HEK293 (cell line): ENCODE data around the gene KDM2B.

Experiments
- CTCF ChIA-PET: fragments of 350-600 bp; formaldehyde crosslinking; extraction: SDS; loops from one replicate; lab custom pipeline; 2021; ENCODE audit warnings: antibody characterized with exemption; lab: Yijun Ruan, JAX
- POLR2A ChIA-PET: fragments of 300-600 bp; formaldehyde crosslinking; extraction: SDS; loops from one replicate; lab custom pipeline; 2020; ENCODE audit warnings: antibody characterized with exemption, inconsistent platforms; lab: Yijun Ruan, JAX
- H3K27ac ChIP-seq: fragments of 200-500 bp; sonication (Bioruptor generic); 2 replicates; pipeline ENCODE4 v1.5.1; 2014; ENCODE audit warnings: low read depth, low read length, control low read depth, inconsistent platforms; ENCODE audit errors: extremely low read depth
- H3K36me3 ChIP-seq, 2 experiments: fragments of 200-500 bp in 1 of 2; sonication (Bioruptor generic) in 1 of 2; 1 replicate in 1 of 2; 2 replicates in 1 of 2; pipeline ENCODE4 v1.5.1; 2014 to 2017; ENCODE audit warnings: inconsistent platforms in 2 of 2, low read length in 2 of 2; ENCODE audit not compliant: control insufficient read depth in 2 of 2, insufficient read depth in 1 of 2
- H3K4me1 ChIP-seq: fragments of 200-500 bp; sonication (Bioruptor generic); 2 replicates; pipeline ENCODE4 v1.5.1; 2014; ENCODE audit warnings: mild to moderate bottlenecking, low read length, inconsistent platforms; ENCODE audit not compliant: control insufficient read depth, insufficient read depth
- H3K4me3 ChIP-seq: 2 replicates; pipeline ENCODE4 v1.5.1; 2011; ENCODE audit warnings: low read depth, mild to moderate bottlenecking, control low read depth, low read length, moderate library complexity
- H3K9me3 ChIP-seq: fragments of 200-500 bp; sonication (Bioruptor generic); 2 replicates; pipeline ENCODE4 v1.5.1; 2014; ENCODE audit warnings: low read depth, low read length, inconsistent platforms; ENCODE audit not compliant: control insufficient read depth, insufficient read depth
- GLI4 ChIP-seq: fragments of 450-650 bp; formaldehyde crosslinking; IDR thresholded peaks from 2 replicates; pipeline ENCODE4 v1.5.1; 2016; ENCODE audit warnings: missing biosample characterization, missing genetic modification characterization
- IKZF3 ChIP-seq: fragments of 450-650 bp; IDR thresholded peaks from 2 replicates; pipeline ENCODE4 v1.5.0; 2018; ENCODE audit warnings: missing biosample characterization, mild to moderate bottlenecking, missing genetic modification characterization, moderate library complexity
- KLF7 ChIP-seq: fragments of 450-650 bp; formaldehyde crosslinking; IDR thresholded peaks from 2 replicates; pipeline ENCODE4 v1.5.1; 2016; ENCODE audit warnings: missing biosample characterization, missing genetic modification characterization, borderline replicate concordance
- RBAK ChIP-seq: fragments of 450-650 bp; formaldehyde crosslinking; IDR thresholded peaks from 2 replicates; pipeline ENCODE4 v1.5.1; 2016; ENCODE audit warnings: missing biosample characterization, missing genetic modification characterization
- REPIN1 ChIP-seq: fragments of 450-650 bp; formaldehyde crosslinking; IDR thresholded peaks from 2 replicates; pipeline ENCODE4 v1.5.1; 2017; ENCODE audit warnings: missing biosample characterization, missing genetic modification characterization, low read depth
- SCRT1 ChIP-seq: fragments of 450-650 bp; formaldehyde crosslinking; IDR thresholded peaks from 2 replicates; pipeline ENCODE4 v1.5.1; 2016; ENCODE audit warnings: missing biosample characterization, missing genetic modification characterization, borderline replicate concordance
- SETDB1 ChIP-seq: IDR thresholded peaks from one replicate; pipeline ENCODE4 v1.6.1; 2017; ENCODE audit warnings: mild to moderate bottlenecking, low read length, moderate library complexity, mixed read lengths; ENCODE audit not compliant: insufficient read length
- WT1 ChIP-seq: fragments of 450-650 bp; formaldehyde crosslinking; IDR thresholded peaks from 2 replicates; pipeline ENCODE4 v1.5.1; 2016; ENCODE audit warnings: missing biosample characterization, missing genetic modification characterization
- YY2 ChIP-seq: fragments of 450-650 bp; formaldehyde crosslinking; IDR thresholded peaks from 2 replicates; pipeline ENCODE4 v1.5.1; 2016; ENCODE audit warnings: missing biosample characterization, missing genetic modification characterization
- ZBTB1 ChIP-seq: fragments of 450-650 bp; formaldehyde crosslinking; IDR thresholded peaks from 2 replicates; pipeline ENCODE4 v1.5.1; 2016; ENCODE audit warnings: missing biosample characterization, missing genetic modification characterization
- ZNF174 ChIP-seq: fragments of 450-650 bp; formaldehyde crosslinking; IDR thresholded peaks from 2 replicates; pipeline ENCODE4 v1.5.0; 2017; ENCODE audit warnings: missing biosample characterization, mild to moderate bottlenecking, missing genetic modification characterization
- ZNF184 ChIP-seq: fragments of 450-650 bp; IDR thresholded peaks from 2 replicates; pipeline ENCODE4 v1.5.1; 2018; ENCODE audit warnings: missing biosample characterization, mild to moderate bottlenecking, missing genetic modification characterization
- ZNF202 ChIP-seq: fragments of 450-650 bp; formaldehyde crosslinking; IDR thresholded peaks from 2 replicates; pipeline ENCODE4 v1.5.1; 2016; ENCODE audit warnings: missing biosample characterization, missing genetic modification characterization, borderline replicate concordance
- ZNF214 ChIP-seq: fragments of 450-650 bp; formaldehyde crosslinking; IDR thresholded peaks from 2 replicates; pipeline ENCODE4 v1.5.1; 2017; ENCODE audit warnings: missing biosample characterization, mild to moderate bottlenecking, missing genetic modification characterization, borderline replicate concordance
- ZNF248 ChIP-seq: fragments of 450-650 bp; formaldehyde crosslinking; IDR thresholded peaks from 2 replicates; pipeline ENCODE4 v1.5.1; 2017; ENCODE audit warnings: missing biosample characterization, missing genetic modification characterization
- ZNF302 ChIP-seq: fragments of 450-650 bp; formaldehyde crosslinking; IDR thresholded peaks from 2 replicates; pipeline ENCODE4 v1.5.1; 2016; ENCODE audit warnings: missing biosample characterization, missing genetic modification characterization, low read depth
- ZNF311 ChIP-seq: fragments of 450-650 bp; formaldehyde crosslinking; IDR thresholded peaks from 2 replicates; pipeline ENCODE4 v1.5.1; 2017; ENCODE audit warnings: missing biosample characterization, missing genetic modification characterization, borderline replicate concordance
- ZNF416 ChIP-seq: fragments of 450-650 bp; formaldehyde crosslinking; IDR thresholded peaks from 2 replicates; pipeline ENCODE4 v1.5.1; 2016; ENCODE audit warnings: missing biosample characterization, missing genetic modification characterization
- ZNF521 ChIP-seq: fragments of 450-650 bp; formaldehyde crosslinking; IDR thresholded peaks from 2 replicates; pipeline ENCODE4 v1.5.1; 2017; ENCODE audit warnings: missing biosample characterization, mild to moderate bottlenecking, missing genetic modification characterization
- ZNF529 ChIP-seq: fragments of 450-650 bp; formaldehyde crosslinking; IDR thresholded peaks from 2 replicates; pipeline ENCODE4 v1.5.1; 2017; ENCODE audit warnings: missing genetic modification characterization, missing biosample characterization; ENCODE audit not compliant: insufficient replicate concordance
- ZNF549 ChIP-seq: fragments of 450-650 bp; IDR thresholded peaks from 2 replicates; pipeline ENCODE4 v1.5.1; 2018; ENCODE audit warnings: missing biosample characterization, missing genetic modification characterization, mild to moderate bottlenecking, inconsistent platforms, moderate library complexity
- ZNF571 ChIP-seq: fragments of 450-650 bp; formaldehyde crosslinking; IDR thresholded peaks from 2 replicates; pipeline ENCODE4 v1.5.0; 2017; ENCODE audit warnings: missing biosample characterization, missing genetic modification characterization
- ZNF658 ChIP-seq: fragments of 450-650 bp; formaldehyde crosslinking; IDR thresholded peaks from 2 replicates; pipeline ENCODE4; 2016; ENCODE audit warnings: missing biosample characterization, missing genetic modification characterization
- ZSCAN23 ChIP-seq: fragments of 450-650 bp; formaldehyde crosslinking; IDR thresholded peaks from 2 replicates; pipeline ENCODE4 v1.5.1; 2016; ENCODE audit warnings: missing biosample characterization, missing genetic modification characterization
- TF ChIP-seq, protein P1 (sequence below): fragments of 450-650 bp; formaldehyde crosslinking; IDR thresholded peaks from 2 replicates; pipeline ENCODE4 v1.5.1; 2016; ENCODE audit warnings: missing biosample characterization, missing genetic modification characterization
- TF ChIP-seq, protein P2 (sequence below): fragments of 450-650 bp; formaldehyde crosslinking; IDR thresholded peaks from 2 replicates; pipeline ENCODE4 v1.5.1; 2016; ENCODE audit warnings: missing biosample characterization, missing genetic modification characterization
- TF ChIP-seq, protein P3 (sequence below): fragments of 450-650 bp; formaldehyde crosslinking; IDR thresholded peaks from 2 replicates; pipeline ENCODE4 v1.5.1; 2016; ENCODE audit warnings: missing biosample characterization, missing genetic modification characterization
- TF ChIP-seq, protein P4 (sequence below): fragments of 450-650 bp; formaldehyde crosslinking; IDR thresholded peaks from 2 replicates; pipeline ENCODE4 v1.5.1; 2016; ENCODE audit warnings: missing biosample characterization, missing genetic modification characterization, low read depth

KDM2B gene

DNA sequence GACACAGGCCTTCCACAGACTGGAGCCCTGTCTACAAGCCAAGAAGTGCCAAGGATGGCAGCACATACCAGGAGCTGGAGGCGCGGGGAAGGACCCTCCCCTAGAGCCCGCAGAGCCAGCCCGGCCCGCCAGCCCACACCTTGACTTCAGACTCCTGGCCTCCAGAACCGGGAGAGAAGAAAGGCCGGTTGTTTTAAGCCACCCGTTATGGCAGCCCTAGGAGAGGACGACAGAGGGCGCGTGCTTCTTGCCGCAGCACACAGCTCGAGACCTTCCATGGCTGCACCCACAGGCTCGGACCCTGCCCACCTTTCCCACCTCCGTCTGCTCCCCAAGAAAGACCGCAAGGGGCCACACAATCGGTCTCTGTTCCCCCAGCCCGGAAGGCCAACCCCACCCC, 127.2 kb downstream of the KDM2B start:
- CTCF ChIA-PET, result interaction anchor here (1.6 to 2.2 kb wide), 2 partner anchors 10 to 12 kb away, joined by 6 read pairs; no protein-coding TSS in a partner anchor
- Histone ChIP-seq H3K36me3 (peaks cover 0 to 13% of the 10 kb centered on the region in 2 experiments; a peak in 2 of 3 replicates), H3K27ac (no peak overlapping the region), H3K9me3 (no peaks in the 10 kb centered on the region), H3K4me3 (no peak overlapping the region)
- TF ChIP-seq ZNF214 (no peak), GLI4 (tag by site-specific recombination) (no peak), IKZF3 (tag by site-specific recombination) (no peak), SETDB1 (no peak), ZNF416 (tag by site-specific recombination) (no peak), REPIN1 (no peak), ZNF302 (tag by site-specific recombination) (no peak), ZNF174 (tag by site-specific recombination) (no peak), ZNF521 (tag by site-specific recombination) (no peak), ZNF571 (no peak), ZNF248 (tag by site-specific recombination) (no peak), ZNF549 (tag by site-specific recombination) (no peak), WT1 (tag by site-specific recombination) (no peak)
- TF ChIP-seq, protein P1, sequence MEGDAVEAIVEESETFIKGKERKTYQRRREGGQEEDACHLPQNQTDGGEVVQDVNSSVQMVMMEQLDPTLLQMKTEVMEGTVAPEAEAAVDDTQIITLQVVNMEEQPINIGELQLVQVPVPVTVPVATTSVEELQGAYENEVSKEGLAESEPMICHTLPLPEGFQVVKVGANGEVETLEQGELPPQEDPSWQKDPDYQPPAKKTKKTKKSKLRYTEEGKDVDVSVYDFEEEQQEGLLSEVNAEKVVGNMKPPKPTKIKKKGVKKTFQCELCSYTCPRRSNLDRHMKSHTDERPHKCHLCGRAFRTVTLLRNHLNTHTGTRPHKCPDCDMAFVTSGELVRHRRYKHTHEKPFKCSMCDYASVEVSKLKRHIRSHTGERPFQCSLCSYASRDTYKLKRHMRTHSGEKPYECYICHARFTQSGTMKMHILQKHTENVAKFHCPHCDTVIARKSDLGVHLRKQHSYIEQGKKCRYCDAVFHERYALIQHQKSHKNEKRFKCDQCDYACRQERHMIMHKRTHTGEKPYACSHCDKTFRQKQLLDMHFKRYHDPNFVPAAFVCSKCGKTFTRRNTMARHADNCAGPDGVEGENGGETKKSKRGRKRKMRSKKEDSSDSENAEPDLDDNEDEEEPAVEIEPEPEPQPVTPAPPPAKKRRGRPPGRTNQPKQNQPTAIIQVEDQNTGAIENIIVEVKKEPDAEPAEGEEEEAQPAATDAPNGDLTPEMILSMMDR, result no peak
- TF ChIP-seq, protein P2, sequence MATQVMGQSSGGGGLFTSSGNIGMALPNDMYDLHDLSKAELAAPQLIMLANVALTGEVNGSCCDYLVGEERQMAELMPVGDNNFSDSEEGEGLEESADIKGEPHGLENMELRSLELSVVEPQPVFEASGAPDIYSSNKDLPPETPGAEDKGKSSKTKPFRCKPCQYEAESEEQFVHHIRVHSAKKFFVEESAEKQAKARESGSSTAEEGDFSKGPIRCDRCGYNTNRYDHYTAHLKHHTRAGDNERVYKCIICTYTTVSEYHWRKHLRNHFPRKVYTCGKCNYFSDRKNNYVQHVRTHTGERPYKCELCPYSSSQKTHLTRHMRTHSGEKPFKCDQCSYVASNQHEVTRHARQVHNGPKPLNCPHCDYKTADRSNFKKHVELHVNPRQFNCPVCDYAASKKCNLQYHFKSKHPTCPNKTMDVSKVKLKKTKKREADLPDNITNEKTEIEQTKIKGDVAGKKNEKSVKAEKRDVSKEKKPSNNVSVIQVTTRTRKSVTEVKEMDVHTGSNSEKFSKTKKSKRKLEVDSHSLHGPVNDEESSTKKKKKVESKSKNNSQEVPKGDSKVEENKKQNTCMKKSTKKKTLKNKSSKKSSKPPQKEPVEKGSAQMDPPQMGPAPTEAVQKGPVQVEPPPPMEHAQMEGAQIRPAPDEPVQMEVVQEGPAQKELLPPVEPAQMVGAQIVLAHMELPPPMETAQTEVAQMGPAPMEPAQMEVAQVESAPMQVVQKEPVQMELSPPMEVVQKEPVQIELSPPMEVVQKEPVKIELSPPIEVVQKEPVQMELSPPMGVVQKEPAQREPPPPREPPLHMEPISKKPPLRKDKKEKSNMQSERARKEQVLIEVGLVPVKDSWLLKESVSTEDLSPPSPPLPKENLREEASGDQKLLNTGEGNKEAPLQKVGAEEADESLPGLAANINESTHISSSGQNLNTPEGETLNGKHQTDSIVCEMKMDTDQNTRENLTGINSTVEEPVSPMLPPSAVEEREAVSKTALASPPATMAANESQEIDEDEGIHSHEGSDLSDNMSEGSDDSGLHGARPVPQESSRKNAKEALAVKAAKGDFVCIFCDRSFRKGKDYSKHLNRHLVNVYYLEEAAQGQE, result no peak
- TF ChIP-seq, protein P3, sequence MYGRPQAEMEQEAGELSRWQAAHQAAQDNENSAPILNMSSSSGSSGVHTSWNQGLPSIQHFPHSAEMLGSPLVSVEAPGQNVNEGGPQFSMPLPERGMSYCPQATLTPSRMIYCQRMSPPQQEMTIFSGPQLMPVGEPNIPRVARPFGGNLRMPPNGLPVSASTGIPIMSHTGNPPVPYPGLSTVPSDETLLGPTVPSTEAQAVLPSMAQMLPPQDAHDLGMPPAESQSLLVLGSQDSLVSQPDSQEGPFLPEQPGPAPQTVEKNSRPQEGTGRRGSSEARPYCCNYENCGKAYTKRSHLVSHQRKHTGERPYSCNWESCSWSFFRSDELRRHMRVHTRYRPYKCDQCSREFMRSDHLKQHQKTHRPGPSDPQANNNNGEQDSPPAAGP (tag by site-specific recombination), result no peak
- TF ChIP-seq, all 188 proteins: peak for 0
- H3K4me1 ChIP-seq, result no peaks in the 10 kb centered on the region
- POLR2A ChIA-PET, result no interaction called here

DNA sequence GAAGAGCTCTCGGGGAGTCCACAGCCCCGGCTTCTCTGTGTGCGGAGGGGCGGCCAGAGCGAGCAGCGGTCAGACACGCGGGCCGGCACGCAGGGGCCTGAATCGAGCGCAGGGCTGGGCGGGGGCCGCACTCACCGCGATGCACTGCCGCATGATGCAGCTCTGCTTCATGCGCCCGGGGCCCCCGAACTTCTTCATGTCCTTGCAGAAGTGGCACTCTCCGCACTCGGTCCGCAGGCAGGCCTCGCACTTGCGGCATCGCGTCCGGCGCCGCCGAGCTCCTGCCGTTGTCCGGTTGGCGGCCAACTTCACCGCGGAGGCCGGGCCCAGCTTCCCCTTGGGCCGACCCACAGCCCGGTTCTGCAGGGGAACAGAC, 127.8 kb downstream of the KDM2B start:
- ChIA-PET CTCF (interaction anchor here (2.2 kb wide), 1 partner anchor 9 kb away, joined by 6 read pairs; no protein-coding TSS in a partner anchor), POLR2A (no interaction called here)
- Histone ChIP-seq H3K27ac (no peak overlapping the region), H3K4me1 (no peaks in the 10 kb centered on the region), H3K9me3 (no peaks in the 10 kb centered on the region), H3K4me3 (no peak overlapping the region), H3K36me3 (peaks cover under 1 to 13% of the 10 kb centered on the region in 2 experiments; a peak in 2 of 3 replicates)
- TF ChIP-seq ZNF311 (tag by site-specific recombination) (no peak), ZBTB1 (tag by site-specific recombination) (no peak), SCRT1 (no peak), ZNF529 (tag by site-specific recombination) (no peak), KLF7 (no peak), RBAK (tag by site-specific recombination) (no peak), ZNF184 (tag by site-specific recombination) (no peak), ZSCAN23 (tag by site-specific recombination) (no peak), YY2 (tag by site-specific recombination) (no peak), ZNF658 (no peak), ZNF202 (tag by site-specific recombination) (no peak)
- TF ChIP-seq, protein P4, sequence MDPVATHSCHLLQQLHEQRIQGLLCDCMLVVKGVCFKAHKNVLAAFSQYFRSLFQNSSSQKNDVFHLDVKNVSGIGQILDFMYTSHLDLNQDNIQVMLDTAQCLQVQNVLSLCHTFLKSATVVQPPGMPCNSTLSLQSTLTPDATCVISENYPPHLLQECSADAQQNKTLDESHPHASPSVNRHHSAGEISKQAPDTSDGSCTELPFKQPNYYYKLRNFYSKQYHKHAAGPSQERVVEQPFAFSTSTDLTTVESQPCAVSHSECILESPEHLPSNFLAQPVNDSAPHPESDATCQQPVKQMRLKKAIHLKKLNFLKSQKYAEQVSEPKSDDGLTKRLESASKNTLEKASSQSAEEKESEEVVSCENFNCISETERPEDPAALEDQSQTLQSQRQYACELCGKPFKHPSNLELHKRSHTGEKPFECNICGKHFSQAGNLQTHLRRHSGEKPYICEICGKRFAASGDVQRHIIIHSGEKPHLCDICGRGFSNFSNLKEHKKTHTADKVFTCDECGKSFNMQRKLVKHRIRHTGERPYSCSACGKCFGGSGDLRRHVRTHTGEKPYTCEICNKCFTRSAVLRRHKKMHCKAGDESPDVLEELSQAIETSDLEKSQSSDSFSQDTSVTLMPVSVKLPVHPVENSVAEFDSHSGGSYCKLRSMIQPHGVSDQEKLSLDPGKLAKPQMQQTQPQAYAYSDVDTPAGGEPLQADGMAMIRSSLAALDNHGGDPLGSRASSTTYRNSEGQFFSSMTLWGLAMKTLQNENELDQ (tag by site-specific recombination), result no peak
